NCI-H128 (cell line): ENCODE results near the gene UBQLN2.
"Not testable (repeated sequence)": the region's sequence is repeated elsewhere in the genome, so short reads cannot be mapped to it uniquely, and the experiment has no call there.

ENCODE experiments used
- DNase-seq: peaks from one replicate; lab custom pipeline; 2025; ENCODE audit not compliant: unreplicated experiment; lab: John Stamatoyannopoulos, UW

The UBQLN2 gene

DNA sequence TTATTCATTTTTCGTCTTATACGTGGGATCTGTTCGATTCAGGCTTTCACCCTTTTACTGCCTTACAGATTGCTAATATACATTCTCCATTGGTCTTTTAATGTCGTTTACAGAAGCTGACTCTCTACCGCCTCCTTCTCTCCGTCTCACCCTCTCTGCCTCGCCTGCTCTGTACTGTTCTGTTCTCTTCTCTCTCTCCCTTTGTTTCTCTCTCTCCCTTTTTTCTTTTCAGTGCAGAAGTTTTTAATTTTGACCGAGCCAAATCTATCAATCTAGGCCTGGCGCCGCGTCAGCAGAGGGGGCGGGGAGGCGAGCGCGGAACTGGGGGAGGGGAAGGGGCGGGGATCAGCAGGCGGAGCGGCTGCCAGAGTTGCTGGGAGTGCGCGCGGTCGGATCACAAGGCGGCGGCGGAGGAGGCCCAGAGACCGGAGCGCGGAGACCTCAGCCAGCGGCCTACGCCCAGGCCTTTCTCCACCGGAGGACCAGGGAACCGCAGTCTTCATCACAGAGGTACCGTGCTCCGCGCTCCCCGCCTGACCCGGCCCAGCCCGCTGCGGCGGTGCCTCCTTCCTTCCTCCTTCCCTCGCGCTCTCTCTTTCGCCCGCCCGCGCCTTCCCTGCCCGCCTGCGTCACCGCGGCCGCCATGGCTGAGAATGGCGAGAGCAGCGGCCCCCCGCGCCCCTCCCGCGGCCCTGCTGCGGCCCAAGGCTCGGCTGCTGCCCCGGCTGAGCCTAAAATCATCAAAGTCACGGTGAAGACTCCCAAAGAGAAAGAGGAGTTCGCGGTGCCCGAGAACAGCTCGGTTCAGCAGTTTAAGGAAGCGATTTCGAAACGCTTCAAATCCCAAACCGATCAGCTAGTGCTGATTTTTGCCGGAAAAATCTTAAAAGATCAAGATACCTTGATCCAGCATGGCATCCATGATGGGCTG lies at the start of gene UBQLN2:
UBQLN2 (plus strand) TSS at position 397 of the 931 bp plus-strand sequence; CDS start at position 644, 247 bp downstream.
- DNase-seq = peak; percentile 32

DNA sequence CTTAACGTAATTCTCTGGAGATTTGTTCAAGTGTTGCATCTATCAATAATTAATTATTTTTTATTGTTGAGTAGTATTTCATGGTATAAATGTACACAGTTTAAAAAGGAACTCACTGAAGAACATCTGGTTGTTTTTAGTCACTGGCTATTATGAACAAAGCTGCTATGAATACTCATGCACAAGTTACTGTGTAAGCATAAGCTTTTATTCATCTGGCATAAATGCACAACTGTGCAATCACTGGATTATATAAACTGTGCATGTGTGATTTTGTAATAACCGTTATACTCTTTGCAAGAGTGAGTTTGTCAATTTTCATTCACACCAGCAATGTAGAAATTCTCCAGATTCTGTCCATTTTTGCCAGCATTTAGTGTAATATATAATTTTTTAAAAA lies 43.8 kb upstream of the UBQLN2 start:
- no peak for DNase-seq

DNA sequence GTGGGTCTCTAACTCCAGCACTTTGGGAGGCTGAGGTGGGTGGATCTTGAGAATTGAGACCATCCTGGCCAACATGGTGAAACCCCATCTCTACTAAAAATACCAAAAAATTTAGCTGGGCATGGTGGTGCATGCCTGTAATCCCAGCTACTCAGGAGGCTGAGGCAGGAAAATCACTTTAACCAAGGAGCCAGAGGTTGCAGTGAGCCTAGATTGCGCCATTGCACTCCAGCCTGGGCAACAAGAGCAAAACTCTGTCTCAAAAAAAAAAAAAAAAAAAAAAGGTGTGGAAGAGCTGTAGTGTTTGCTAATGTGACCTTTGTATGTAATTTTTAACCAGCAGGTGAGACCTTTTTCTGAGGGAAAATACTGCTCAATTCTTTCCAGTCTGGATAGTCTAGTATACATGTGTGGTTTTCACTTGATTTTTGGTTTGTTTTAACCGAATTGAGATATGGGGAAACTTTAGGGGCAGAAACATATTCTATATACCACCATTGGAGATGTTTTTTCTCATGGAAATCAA lies 33.9 kb upstream of the UBQLN2 start:
- not testable (repeated sequence) for DNase-seq

DNA sequence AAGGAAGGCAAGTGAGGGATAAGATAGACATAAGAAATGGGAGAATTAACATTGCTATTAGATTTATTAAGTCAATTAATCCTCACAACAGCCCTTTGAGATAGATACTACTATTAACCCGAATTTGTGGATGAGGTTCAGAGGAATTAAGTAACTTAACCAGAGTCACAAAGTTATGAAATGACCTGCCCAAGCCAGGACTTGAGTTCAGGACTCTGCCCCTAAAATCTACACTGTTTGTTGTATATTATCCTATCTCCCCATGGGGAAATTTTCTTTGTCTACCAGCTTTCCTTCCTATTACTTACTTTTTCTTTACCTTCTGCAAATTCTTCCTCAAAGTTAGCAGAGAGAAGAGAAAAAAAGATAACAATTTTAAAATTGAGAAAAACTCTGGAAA lies 33.4 kb upstream of the UBQLN2 start:
- no peak for DNase-seq

DNA sequence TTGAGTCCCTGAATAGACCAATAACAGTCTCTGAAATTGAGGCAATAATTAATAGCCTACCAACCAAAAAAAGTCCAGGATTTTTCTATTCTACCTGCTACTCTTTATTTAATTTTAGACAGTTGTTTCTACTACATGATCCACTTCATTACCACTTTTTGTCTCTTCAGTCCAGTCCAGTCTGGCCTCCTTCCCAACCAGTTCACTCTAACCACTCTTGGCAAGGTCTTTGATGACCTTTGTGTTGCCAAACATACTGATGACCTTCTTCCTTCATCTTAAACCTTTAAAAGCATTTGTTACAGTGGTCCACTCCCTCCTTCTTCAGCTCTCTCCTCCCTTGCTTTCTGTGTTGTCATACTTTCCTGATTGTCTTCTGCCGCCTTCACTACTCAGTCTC lies 12.8 kb upstream of the UBQLN2 start:
- DNase-seq = no peak

DNA sequence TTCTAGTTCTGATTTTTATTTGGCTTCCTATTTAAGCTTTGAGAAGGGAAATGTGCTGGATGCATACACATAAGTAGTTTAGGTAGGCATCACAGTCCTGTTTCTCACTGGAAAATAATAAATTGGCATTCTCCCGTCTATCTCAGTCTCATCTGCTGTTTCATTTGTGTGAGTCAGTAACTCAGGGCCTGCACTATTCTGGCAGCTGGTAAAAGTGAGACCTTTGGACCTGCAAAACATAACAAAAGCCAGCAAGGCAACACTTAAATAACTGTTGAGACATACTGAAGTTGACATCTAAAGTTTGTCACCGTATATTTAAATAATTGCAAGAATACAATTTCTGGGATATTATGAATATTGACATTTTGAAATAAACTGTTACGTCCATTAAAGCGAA lies 8.6 kb upstream of the UBQLN2 start:
- no peak for DNase-seq

DNA sequence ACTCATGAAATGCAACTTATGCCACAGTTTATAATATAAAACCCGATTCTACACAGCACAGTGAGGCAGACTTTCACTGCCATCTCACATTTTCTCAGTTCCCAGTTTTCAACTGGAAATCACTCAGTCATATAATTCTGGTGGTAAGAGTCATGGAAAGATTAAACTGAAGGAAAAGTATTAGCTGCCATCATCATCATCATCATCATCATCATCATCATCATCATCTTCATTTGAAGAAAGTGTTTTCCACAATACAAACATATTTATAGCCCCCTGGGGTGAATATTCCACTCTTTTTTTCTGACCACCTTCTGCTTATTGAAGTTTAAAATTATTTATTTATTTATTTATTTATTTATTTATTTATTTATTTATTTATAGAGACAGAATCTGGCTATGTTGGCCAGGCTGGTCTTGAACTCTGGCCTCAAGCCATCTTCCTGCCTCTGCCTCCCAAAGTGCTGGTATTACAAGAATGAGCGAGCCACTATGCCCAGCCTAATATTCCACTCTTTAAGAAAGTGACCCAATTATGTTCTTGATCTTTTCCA lies 6.0 kb upstream of the UBQLN2 start:
- DNase-seq = no peak

DNA sequence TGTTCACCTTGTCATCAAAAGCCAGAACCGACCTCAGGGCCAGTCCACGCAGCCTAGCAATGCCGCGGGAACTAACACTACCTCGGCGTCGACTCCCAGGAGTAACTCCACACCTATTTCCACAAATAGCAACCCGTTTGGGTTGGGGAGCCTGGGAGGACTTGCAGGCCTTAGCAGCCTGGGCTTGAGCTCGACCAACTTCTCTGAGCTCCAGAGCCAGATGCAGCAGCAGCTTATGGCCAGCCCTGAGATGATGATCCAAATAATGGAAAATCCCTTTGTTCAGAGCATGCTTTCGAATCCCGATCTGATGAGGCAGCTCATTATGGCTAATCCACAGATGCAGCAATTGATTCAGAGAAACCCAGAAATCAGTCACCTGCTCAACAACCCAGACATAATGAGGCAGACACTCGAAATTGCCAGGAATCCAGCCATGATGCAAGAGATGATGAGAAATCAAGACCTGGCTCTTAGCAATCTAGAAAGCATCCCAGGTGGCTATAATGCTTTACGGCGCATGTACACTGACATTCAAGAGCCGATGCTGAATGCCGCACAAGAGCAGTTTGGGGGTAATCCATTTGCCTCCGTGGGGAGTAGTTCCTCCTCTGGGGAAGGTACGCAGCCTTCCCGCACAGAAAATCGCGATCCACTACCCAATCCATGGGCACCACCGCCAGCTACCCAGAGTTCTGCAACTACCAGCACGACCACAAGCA lies 898 bp downstream of the UBQLN2 start:
- DNase-seq = no peak

DNA sequence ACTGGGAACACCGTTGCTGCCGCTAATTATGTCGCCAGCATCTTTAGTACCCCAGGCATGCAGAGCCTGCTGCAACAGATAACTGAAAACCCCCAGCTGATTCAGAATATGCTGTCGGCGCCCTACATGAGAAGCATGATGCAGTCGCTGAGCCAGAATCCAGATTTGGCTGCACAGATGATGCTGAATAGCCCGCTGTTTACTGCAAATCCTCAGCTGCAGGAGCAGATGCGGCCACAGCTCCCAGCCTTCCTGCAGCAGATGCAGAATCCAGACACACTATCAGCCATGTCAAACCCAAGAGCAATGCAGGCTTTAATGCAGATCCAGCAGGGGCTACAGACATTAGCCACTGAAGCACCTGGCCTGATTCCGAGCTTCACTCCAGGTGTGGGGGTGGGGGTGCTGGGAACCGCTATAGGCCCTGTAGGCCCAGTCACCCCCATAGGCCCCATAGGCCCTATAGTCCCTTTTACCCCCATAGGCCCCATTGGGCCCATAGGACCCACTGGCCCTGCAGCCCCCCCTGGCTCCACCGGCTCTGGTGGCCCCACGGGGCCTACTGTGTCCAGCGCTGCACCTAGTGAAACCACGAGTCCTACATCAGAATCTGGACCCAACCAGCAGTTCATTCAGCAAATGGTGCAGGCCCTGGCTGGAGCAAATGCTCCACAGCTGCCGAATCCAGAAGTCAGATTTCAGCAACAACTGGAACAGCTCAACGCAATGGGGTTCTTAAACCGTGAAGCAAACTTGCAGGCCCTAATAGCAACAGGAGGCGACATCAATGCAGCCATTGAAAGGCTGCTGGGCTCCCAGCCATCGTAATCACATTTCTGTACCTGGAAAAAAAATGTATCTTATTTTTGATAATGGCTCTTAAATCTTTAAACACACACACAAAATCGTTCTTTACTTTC lies 1.8 kb downstream of the UBQLN2 start:
- no peak for DNase-seq

DNA sequence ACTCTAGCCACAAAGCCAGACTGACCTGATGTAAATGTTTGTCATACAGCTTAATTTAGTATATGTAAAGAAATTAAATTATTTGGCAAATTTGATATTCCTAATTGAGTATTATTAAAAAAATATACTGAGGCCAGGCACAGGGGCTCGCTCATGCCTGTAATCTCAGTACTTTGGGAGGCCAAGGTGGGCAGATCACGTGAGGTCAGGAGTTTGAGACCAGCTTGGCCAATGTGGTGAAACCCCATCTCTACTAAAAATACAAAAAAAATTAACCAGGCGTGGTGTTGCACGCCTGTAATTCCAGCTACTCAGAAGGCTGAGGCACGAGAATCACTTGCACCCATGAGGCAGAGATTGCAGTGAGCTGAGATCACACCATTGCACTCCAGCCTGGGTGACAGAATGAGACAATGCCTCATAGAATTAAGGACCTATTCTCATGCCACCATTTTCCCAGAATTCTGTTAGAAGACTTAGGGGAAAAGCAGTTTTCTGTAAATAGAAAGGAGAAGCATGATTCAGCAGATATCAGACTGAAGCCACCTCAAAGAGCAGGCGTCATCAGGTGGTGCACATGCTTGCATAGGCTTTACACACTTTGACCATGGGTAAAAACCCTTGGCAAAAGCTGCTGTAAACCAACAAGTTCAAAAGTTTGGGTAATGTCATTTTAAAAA lies 6.1 kb downstream of the UBQLN2 start:
- DNase-seq = no peak

DNA sequence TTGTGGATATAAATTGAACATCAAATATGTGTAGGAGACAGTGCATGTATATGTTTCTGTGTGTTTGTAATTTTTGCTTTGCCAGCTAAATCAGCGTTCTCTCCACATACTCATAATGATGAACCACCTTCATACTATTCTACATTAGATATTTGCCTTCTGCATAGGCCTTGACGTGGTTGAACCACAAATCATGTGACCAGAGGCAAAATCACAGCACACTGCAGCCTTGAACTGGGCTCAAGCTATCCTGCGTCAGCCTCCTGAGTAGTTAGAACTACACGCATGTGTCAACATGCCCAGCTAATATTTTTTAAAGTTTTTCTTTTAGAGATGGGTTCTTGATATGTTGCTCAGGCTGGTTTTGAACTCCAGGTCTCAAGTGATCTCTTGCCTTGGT lies 9.5 kb downstream of the UBQLN2 start:
- no peak for DNase-seq

DNA sequence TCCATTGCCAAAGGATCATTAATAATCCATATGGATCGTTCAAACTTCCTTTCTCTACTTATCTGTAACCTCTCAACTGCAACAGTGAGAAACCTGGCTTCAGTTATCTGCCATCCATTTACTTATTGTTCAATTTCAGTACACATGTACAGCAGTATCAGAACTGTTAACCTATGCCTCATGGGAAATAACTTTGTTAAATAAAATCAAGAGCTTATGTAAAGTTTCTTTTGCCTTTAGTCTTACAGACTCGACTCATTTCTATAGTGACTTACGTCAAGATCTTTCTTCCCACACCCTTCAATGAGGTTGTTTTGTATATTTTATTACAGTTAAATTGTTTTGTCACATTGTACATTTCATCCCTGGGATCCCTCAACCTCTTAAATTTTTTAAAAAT lies 11.4 kb downstream of the UBQLN2 start:
- no peak for DNase-seq

DNA sequence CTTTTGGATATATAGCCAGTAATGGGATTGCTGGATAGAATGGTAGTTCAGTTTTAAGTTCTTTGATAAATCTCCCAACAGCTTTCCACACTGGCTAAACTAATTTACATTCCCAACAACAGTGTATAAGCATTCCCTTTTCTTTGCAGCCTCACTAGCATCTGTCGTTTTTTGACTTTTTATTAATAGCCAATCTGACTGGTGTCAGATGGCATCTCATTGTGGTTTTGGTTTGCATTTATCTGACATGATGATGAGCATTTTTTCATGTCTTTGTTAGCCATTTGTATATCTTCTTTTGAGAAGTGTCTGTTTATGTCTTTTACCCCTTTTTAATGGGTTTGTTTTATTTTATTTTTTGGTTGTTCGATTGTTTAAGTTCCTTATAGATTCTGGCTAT lies 13.3 kb downstream of the UBQLN2 start:
- DNase-seq = no peak

DNA sequence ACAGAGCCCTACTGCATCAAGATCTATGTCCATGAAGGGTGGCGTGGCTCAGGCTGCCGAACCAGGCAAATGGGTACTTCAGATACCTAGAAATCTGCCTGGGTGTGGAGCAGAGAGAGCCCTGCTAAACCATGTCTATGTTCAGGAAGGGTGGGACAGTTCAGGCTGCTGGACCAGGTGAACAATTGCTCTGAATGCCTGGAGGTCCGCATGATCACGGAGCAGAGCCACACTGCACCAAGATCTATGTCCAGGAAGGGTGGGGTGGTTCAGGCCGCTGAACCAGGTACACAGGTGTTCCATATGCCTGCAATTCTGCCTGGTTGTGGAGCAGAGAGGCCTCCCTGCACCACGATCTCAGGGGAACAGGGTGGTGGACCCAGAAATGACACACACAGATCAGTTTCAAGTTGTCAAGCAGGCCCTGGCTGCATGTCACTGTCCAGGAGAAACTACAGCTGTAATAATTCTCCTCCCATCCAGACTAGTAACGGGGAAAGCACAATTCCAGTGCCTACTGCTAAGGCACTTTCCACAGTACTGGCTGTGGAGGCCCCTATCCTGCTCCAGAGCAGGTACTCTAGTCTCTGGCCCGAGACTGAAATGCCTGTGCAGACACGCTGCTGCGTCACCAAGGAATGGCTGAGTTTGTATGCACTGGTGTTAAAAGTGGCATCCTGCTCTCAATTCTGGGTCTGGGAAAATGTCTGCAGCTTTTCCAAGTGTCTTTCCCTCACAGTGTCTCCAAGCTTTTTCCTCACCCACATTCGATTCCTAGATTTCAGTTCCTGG lies 25.2 kb downstream of the UBQLN2 start:
- no peak for DNase-seq

DNA sequence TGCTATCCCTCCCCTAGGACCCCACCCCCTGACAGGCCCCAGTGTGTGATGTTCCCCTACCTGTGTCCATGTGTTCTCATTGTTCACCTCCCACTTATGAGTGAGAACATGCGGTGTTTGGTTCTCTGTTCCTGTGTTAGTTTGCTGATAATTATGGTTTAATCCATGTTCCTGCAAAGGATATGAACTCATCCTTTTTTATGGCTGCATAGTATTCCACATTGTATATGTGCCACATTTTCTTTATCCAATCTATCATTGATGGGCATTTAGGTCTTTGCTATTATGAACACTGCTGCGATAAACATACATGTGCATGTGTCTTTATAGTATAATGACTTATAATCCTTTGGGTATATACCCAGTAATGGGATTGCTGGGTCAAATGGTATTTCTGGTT lies 28.4 kb downstream of the UBQLN2 start:
- not testable (repeated sequence) for DNase-seq

DNA sequence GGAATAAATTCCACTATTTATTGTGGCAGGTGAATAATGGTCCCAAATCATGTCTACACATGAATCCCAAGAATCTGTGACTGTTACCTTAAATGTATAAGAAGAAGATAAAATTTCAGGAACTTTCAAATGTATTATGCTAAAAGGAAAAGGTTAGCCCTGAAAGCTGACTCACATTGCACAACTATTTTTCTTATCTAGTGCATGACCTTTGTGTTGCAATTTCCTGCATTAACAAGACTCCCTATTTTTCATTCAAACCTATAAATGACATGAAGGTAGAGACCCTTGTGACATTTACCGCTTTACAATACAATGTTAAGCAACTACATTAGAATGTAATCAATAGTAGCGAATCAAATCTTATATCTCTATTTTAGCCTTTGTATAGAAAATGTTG lies 36.7 kb downstream of the UBQLN2 start:
- no peak for DNase-seq

DNA sequence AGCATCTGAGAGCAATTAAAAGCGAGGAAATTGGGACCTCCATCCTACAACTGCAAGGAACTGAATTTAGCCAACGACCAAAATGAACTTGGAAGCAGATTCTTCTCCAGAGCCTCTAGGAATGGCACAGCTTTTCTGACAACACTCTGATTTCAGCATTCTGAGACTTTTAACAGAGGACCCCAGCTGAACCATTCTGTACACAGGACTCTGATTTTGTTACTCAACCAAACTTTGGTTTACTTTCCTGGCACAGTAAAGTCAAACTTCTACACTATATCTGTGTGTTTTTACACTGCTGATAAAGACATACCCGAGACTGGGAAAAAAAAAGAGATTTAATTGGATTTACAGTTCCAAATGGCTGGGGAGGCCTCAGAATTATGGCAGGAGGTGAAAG lies 37.6 kb downstream of the UBQLN2 start:
- DNase-seq = no peak

DNA sequence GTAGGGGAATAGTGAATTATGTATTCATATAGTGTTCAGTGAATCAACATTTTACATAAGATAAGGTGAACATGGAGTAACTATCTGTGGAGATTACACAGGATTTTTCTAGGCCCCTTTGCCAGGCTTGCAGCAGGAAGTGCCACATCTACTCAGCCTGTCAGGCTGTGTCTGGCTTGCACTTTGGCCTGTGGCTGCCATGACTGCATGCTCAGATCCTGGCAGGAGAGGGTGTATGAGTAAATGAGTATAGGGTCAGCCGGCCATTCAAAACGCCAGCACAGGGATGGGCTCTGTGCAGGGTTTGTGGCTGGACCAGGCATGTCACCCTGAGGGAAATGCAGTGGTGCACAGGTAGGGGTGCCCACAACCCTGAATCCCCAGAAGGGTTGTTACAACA lies 51.9 kb downstream of the UBQLN2 start:
- DNase-seq = no peak
